ENCODE results near the gene APBA2. TPM values are rescaled to one million over a fixed set of nuclear protein-coding genes. Genes with fewer than 3 reads are reported as not detected.

APBA2 gene
- total RNA-seq, 4 donors from 2014 or later = 5.4 to 15.3 (median 10.4) TPM

GRCh38 chr15:28953573-28954195 lies 67.9 kb downstream of the APBA2 start:
- Histone ChIP-seq H3K27me3 (no peaks in the 10 kb centered on the region), H3K27ac (replicated peaks in 1 of 4) (no peak overlapping the region), H3K36me3 (no peaks in the 10 kb centered on the region), H3K9me3 (no peaks in the 10 kb centered on the region), H3K4me3 (no peak overlapping the region), H3K4me1 (no peaks in the 10 kb centered on the region)
- intact Hi-C loops (cut with DNase I) = no loop called here
- peak; percentile 80 for DNase-seq (ENCODE audit: extremely low spot score)
- TF ChIP-seq POLR2AphosphoS5 (IDR thresholded peaks at IDR 0.05) (no peak), EP300 (IDR thresholded peaks at IDR 0.05) (no peak), CTCF (IDR thresholded peaks at IDR 0.05) (no peak), POLR2A (IDR thresholded peaks at IDR 0.05; ENCODE audit: low read depth) (no peak)
- 92% methylated on average over 15 of the region's 15 CpGs for WGBS

- WGBS = 89% methylated on average over 10 of the region's 12 CpGs
- intact Hi-C loops (cut with DNase I) = no loop called here
- no peaks in the 10 kb centered on the region for H3K4me1 ChIP-seq
- DNase-seq (ENCODE audit: extremely low spot score) = peak; percentile 90
- H3K27ac ChIP-seq (replicated peaks in 1 of 4) = no peak overlapping the region
- H3K4me3 ChIP-seq = no peak overlapping the region
- H3K9me3 ChIP-seq = no peaks in the 10 kb centered on the region
- H3K36me3 ChIP-seq = no peaks in the 10 kb centered on the region
- no peak for TF ChIP-seq CTCF (IDR thresholded peaks at IDR 0.05)
- TF ChIP-seq POLR2A (IDR thresholded peaks at IDR 0.05; ENCODE audit: low read depth) = no peak
- TF ChIP-seq EP300 (IDR thresholded peaks at IDR 0.05) = no peak
- TF ChIP-seq POLR2AphosphoS5 (IDR thresholded peaks at IDR 0.05) = no peak
- H3K27me3 ChIP-seq = no peaks in the 10 kb centered on the region
Measured at GRCh38 chr15:28954466-28955159, 68.8 kb downstream of the APBA2 start.

GRCh38 chr15:28955160-28955992 lies 69.6 kb downstream of the APBA2 start:
- WGBS = 74% methylated on average over 5 of the region's 8 CpGs
- peak; percentile 21 for DNase-seq (ENCODE audit: extremely low spot score)

GRCh38 chr15:28955993-28956421 lies 70.2 kb downstream of the APBA2 start:
- Histone ChIP-seq H3K4me3 (no peak overlapping the region), H3K27ac (replicated peaks in 1 of 4) (no peak overlapping the region), H3K4me1 (no peaks in the 10 kb centered on the region), H3K27me3 (no peaks in the 10 kb centered on the region), H3K36me3 (no peaks in the 10 kb centered on the region), H3K9me3 (no peaks in the 10 kb centered on the region)
- intact Hi-C loops (cut with DNase I) = no loop called here
- TF ChIP-seq EP300 (IDR thresholded peaks at IDR 0.05) (no peak), POLR2A (IDR thresholded peaks at IDR 0.05; ENCODE audit: low read depth) (no peak), POLR2AphosphoS5 (IDR thresholded peaks at IDR 0.05) (no peak), CTCF (IDR thresholded peaks at IDR 0.05) (no peak)
- peak; percentile 88 for DNase-seq (ENCODE audit: extremely low spot score)
- 93% methylated on average over 5 of the region's 5 CpGs for WGBS

More at GRCh38 chr15:28955160-28955992, 69.6 kb downstream of the APBA2 start:
- Histone ChIP-seq H3K27me3 (no peaks in the 10 kb centered on the region), H3K4me1 (no peaks in the 10 kb centered on the region), H3K9me3 (no peaks in the 10 kb centered on the region), H3K4me3 (no peak overlapping the region), H3K36me3 (no peaks in the 10 kb centered on the region), H3K27ac (replicated peaks in 1 of 4) (no peak overlapping the region)
- intact Hi-C loops (cut with DNase I) = no loop called here
- TF ChIP-seq POLR2A (IDR thresholded peaks at IDR 0.05; ENCODE audit: low read depth) (no peak), POLR2AphosphoS5 (IDR thresholded peaks at IDR 0.05) (no peak), CTCF (IDR thresholded peaks at IDR 0.05) (no peak), EP300 (IDR thresholded peaks at IDR 0.05) (no peak)
